Fibroblast of villous mesenchyme (primary cell): ENCODE measurements around the gene MZT1. TPM values are rescaled to one million over a fixed set of nuclear protein-coding genes. Genes with fewer than 3 reads are reported as not detected.

Experiments
- DNase-seq: peaks from one replicate; pipeline ENCODE4 v3.0.0-alpha.2; 2010; ENCODE audit warnings: low read depth
- H3K4me3 ChIP-seq: 2 replicates; pipeline ENCODE4 v1.5.1; 2011; ENCODE audit warnings: low read depth, mild to moderate bottlenecking, low read length
- total RNA-seq: library from RNA; depleted of rRNA; stranded (reverse); fragments of >200 nt; gene quantifications from 2 replicates; pipeline ENCODE4 v1.2.3, GENCODE V29; 2012
- TF ChIP-seq, protein P1 (sequence below): IDR thresholded peaks from 2 replicates; pipeline ENCODE4 v1.5.1; 2012; ENCODE audit warnings: low read depth, mild to moderate bottlenecking, low read length; ENCODE audit not compliant: insufficient read depth

MZT1 gene
- total RNA-seq, 1 donor, result 21.2 TPM

DNA sequence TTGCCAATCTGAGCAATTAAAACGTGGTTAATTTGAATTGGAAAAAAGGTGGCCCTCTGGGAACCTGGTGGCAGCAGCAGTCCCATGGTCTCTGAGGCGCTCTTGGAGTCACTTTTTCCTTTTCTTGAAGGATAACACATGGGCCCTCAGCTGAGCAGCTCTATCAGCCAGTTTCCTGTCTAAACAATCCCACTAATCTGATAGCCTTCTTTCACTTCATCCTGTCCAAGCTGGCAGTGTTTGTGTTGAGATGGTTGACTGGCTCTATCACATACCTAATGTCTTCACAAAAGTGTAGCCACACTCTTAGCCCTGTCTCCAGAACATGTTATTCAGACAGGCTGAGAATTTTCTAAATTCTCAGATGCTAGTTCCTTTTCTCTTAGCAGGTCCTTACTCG lies 10.7 kb downstream of the MZT1 start:
- no peak overlapping the region for H3K4me3 ChIP-seq
- no peak for DNase-seq
- TF ChIP-seq, protein P1, sequence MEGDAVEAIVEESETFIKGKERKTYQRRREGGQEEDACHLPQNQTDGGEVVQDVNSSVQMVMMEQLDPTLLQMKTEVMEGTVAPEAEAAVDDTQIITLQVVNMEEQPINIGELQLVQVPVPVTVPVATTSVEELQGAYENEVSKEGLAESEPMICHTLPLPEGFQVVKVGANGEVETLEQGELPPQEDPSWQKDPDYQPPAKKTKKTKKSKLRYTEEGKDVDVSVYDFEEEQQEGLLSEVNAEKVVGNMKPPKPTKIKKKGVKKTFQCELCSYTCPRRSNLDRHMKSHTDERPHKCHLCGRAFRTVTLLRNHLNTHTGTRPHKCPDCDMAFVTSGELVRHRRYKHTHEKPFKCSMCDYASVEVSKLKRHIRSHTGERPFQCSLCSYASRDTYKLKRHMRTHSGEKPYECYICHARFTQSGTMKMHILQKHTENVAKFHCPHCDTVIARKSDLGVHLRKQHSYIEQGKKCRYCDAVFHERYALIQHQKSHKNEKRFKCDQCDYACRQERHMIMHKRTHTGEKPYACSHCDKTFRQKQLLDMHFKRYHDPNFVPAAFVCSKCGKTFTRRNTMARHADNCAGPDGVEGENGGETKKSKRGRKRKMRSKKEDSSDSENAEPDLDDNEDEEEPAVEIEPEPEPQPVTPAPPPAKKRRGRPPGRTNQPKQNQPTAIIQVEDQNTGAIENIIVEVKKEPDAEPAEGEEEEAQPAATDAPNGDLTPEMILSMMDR, result no peak

DNA sequence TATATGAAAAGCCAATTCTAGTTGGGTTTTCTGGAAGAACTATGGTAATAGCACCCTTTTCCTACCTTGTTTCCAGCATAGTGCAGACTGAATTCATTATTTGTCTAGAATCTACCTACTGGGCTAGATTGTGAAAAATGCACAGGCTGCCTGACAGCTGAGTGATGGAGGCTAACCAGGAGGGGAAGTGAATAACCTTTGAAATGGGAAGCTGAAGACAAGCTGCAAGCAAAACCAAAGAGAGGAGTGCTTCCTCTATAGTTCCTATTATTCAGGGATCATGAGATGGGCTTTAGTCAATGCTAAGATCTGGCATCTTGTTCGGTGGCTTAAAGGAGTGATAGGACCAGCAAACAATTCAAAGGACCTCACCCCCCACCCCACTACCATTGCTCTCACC lies 26.9 kb downstream of the MZT1 start:
- DNase-seq, result no peak
- TF ChIP-seq, protein P1, result no peak
- H3K4me3 ChIP-seq, result no peak overlapping the region

DNA sequence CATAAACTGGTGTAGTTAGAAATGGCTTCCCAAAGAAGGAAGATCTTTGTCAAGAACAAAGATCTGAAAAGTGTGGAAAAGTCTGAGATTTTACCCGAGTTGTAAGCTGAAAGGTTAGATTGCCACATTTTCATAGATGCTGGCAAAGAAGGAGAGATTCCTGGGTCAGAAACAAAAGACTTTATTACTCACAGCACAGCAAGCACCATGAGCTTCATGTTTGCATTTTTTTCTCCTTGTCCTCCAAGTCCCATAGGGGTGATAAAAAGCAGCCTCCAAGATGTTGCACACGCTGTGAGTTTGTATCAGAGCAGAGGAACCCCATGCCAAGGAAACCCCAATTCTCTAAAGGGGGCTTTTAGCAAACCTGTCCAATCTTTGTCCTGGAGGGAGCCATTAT lies 29.3 kb downstream of the MZT1 start:
- no peak for DNase-seq
- no peak overlapping the region for H3K4me3 ChIP-seq
- TF ChIP-seq, protein P1, result no peak

DNA sequence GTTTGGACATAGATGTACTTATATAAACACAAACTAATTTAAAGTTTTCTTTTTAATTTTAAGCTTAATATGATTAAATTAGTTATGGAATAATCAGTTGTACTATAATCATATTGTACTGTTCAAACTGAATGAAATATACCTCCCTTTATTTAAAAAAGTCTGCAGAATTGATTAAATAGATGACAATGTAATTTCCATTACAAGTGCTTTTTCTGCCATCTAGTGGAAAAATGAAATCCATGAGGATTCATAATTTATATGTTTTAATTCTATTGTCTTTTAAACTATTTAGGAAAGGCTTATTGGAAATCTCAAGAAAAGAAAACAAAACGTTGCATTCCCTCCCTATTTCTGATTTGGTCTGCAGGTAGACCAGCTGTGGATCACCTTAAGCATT lies 30.9 kb downstream of the MZT1 start:
- no peak overlapping the region for H3K4me3 ChIP-seq
- TF ChIP-seq, protein P1, result peak; percentile 30
- peak; percentile 14 for DNase-seq

DNA sequence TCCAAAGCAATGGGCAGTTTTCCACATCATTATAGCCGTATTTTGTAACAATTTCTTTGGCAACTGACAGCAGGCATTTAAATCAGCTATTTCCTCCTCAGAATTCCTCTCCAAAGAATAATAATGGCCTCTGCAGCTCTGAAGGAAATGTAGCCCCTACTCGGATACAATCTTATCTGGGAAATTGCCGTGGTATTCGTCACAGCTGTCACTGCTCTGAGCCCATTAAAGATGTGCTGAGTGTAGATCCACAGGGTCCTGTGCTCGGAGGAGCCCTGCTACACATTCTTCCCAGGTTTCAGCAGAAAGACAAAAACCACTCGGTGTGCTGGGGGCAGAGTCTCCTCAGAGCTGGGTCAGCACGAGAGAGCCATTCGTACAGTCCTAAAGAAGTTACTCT lies 33.1 kb downstream of the MZT1 start:
- no peak for DNase-seq
- TF ChIP-seq, protein P1, result no peak
- no peak overlapping the region for H3K4me3 ChIP-seq

DNA sequence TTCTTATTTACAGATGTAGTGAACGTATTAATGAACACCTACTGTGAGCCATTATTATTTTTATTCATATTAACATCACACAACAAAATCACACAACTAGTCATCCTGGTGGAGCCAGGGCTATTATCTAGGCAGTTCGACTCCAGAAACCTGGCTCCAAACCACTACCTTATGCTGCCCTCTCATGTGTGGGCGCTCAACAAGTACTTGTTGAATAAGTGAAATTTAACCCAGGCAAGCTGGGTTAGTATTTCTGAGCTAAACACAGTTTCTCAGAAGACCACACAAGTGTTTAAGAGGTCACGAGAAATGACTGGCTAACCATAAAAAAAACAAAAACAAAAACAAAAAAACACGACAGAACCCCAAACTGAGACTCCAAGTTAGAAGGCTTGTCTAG lies 33.6 kb downstream of the MZT1 start:
- H3K4me3 ChIP-seq, result no peak overlapping the region
- DNase-seq, result no peak
- TF ChIP-seq, protein P1, result no peak

DNA sequence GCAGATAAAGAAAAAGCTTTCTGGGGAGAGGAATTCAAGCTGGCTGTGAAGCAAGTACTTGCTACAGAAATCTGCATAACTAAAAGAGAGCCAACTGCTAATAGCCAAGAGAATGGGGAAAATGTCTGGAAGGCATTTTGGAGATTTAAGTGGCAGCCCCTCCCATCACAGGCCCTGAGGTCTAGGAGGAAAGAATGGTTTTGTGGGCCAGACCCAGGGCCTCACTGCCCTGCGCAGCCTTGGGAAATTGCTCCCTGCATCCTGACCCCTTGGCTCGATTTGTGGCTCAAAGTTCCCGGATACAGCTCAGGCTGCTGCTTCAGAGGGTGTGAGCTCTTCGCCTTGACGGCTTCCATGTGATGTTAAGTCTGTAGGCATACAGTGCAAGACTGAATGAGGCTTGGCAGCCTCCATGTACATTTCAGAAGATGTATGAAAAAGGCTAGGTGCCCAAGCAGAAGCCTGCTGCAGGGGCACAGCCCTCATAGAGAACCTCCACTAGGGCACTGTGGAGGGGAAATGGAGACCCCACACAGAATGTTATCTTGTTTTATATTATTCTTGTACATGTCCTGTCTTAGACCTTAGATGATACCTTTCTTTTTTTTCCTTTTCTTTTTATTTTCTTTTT lies 34.4 kb downstream of the MZT1 start:
- H3K4me3 ChIP-seq, result no peak overlapping the region
- TF ChIP-seq, protein P1, result no peak
- DNase-seq, result no peak
